ENCODE results near the gene SHC4. TPM values are rescaled to one million over a fixed set of nuclear protein-coding genes. Genes with fewer than 3 reads are reported as not detected.
A peak's percentile ranks its signal among the peaks of the same experiment; 100 is the strongest.

Gene SHC4
- total RNA-seq, 3 donors from 2014 or later: 0.16 to 4.0 (median 1.3) TPM

GRCh38 chr15:48904758-48905157, 59.0 kb downstream of the SHC4 start:
- Histone ChIP-seq H3K27ac (no peak overlapping the region), H3K4me3 (no peak overlapping the region), H3K36me3 (no peaks in the 10 kb centered on the region), H3K9me3 (no peaks in the 10 kb centered on the region), H3K27me3 (no peaks in the 10 kb centered on the region), H3K4me1 (no peaks in the 10 kb centered on the region)
- no peak for DNase-seq (ENCODE audit: low spot score in 2 of 2)
- intact Hi-C loops (cut with DNase I; ENCODE audit: low total_unique reads): no loop called here
- TF ChIP-seq POLR2AphosphoS5 (IDR thresholded peaks at IDR 0.05): no peak
- TF ChIP-seq POLR2A (IDR thresholded peaks at IDR 0.05): no peak
- no peak for TF ChIP-seq CTCF (IDR thresholded peaks at IDR 0.05)

- H3K9me3 ChIP-seq: no peaks in the 10 kb centered on the region
- peaks cover 0 to 4% of the 10 kb centered on the region in 2 donors for H3K4me1 ChIP-seq
- no peak overlapping the region for H3K27ac ChIP-seq
- intact Hi-C loops (cut with DNase I; ENCODE audit: low total_unique reads): no loop called here
- H3K4me3 ChIP-seq: no peak overlapping the region
- DNase-seq (ENCODE audit: low spot score in 2 of 2): no peak
- no peaks in the 10 kb centered on the region for H3K36me3 ChIP-seq
- no peak for TF ChIP-seq POLR2A (IDR thresholded peaks at IDR 0.05)
- no peaks in the 10 kb centered on the region for H3K27me3 ChIP-seq
Observed at GRCh38 chr15:48899793-48900192, 63.9 kb downstream of the SHC4 start.

- no peak for TF ChIP-seq CTCF (IDR thresholded peaks at IDR 0.05)
- TF ChIP-seq POLR2A (IDR thresholded peaks at IDR 0.05): no peak
- TF ChIP-seq POLR2AphosphoS5 (IDR thresholded peaks at IDR 0.05): no peak
- H3K27ac ChIP-seq: peak overlapping the region; percentile 50 to 71
- intact Hi-C loops (cut with DNase I; ENCODE audit: low total_unique reads): no loop called here
- H3K4me1 ChIP-seq: peaks cover 0 to 4% of the 10 kb centered on the region in 2 donors
- H3K36me3 ChIP-seq: no peaks in the 10 kb centered on the region
- H3K27me3 ChIP-seq: no peaks in the 10 kb centered on the region
- H3K9me3 ChIP-seq: no peaks in the 10 kb centered on the region
- no peak for DNase-seq (ENCODE audit: low spot score in 2 of 2)
- H3K4me3 ChIP-seq: peak overlapping the region in 2 of 3 donors; percentile 44 to 50
Observed at GRCh38 chr15:48898446-48898845, 65.3 kb downstream of the SHC4 start.

- H3K27ac ChIP-seq: peak overlapping the region; percentile 50 to 71
- intact Hi-C loops (cut with DNase I; ENCODE audit: low total_unique reads): no loop called here
Observed at GRCh38 chr15:48898032-48898431, 65.7 kb downstream of the SHC4 start.

GRCh38 chr15:48896869-48897814, 66.6 kb downstream of the SHC4 start:
- Histone ChIP-seq H3K27ac (peak overlapping the region; percentile 50 to 71), H3K27me3 (no peaks in the 10 kb centered on the region), H3K36me3 (no peaks in the 10 kb centered on the region), H3K9me3 (no peaks in the 10 kb centered on the region), H3K4me3 (peak overlapping the region; percentile 28 to 50 (median 44)), H3K4me1 (peaks cover 0 to 4% of the 10 kb centered on the region in 2 donors)
- no peak for DNase-seq (ENCODE audit: low spot score in 2 of 2)
- intact Hi-C loops (cut with DNase I; ENCODE audit: low total_unique reads): no loop called here
- TF ChIP-seq POLR2AphosphoS5 (IDR thresholded peaks at IDR 0.05): no peak

More at GRCh38 chr15:48898032-48898431, 65.7 kb downstream of the SHC4 start:
- H3K27me3 ChIP-seq: no peaks in the 10 kb centered on the region
- TF ChIP-seq POLR2AphosphoS5 (IDR thresholded peaks at IDR 0.05) (no peak), CTCF (IDR thresholded peaks at IDR 0.05) (no peak), POLR2A (IDR thresholded peaks at IDR 0.05) (no peak)
- H3K4me3 ChIP-seq: peak overlapping the region in 2 of 3 donors; percentile 44 to 50
- H3K4me1 ChIP-seq: peaks cover 0 to 4% of the 10 kb centered on the region in 2 donors
- no peaks in the 10 kb centered on the region for H3K9me3 ChIP-seq
- H3K36me3 ChIP-seq: no peaks in the 10 kb centered on the region
- DNase-seq (ENCODE audit: low spot score in 2 of 2): no peak

GRCh38 chr15:48893311-48893710, 70.4 kb downstream of the SHC4 start:
- DNase-seq (ENCODE audit: low spot score in 2 of 2): no peak
- H3K4me3 ChIP-seq: no peak overlapping the region
- H3K4me1 ChIP-seq: peaks cover 0 to 4% of the 10 kb centered on the region in 2 donors
- no peak for TF ChIP-seq CTCF (IDR thresholded peaks at IDR 0.05)
- H3K27me3 ChIP-seq: no peaks in the 10 kb centered on the region
- no peak overlapping the region for H3K27ac ChIP-seq
- intact Hi-C loops (cut with DNase I; ENCODE audit: low total_unique reads): no loop called here
- H3K36me3 ChIP-seq: no peaks in the 10 kb centered on the region
- H3K9me3 ChIP-seq: no peaks in the 10 kb centered on the region
